ENCODE data around the gene KBTBD13. TPM values are rescaled to one million over a fixed set of nuclear protein-coding genes. Genes with fewer than 3 reads are reported as not detected.

Gene KBTBD13
- total and polyA plus RNA-seq, 8 donors = 0.18 TPM; not detected in 7

DNA sequence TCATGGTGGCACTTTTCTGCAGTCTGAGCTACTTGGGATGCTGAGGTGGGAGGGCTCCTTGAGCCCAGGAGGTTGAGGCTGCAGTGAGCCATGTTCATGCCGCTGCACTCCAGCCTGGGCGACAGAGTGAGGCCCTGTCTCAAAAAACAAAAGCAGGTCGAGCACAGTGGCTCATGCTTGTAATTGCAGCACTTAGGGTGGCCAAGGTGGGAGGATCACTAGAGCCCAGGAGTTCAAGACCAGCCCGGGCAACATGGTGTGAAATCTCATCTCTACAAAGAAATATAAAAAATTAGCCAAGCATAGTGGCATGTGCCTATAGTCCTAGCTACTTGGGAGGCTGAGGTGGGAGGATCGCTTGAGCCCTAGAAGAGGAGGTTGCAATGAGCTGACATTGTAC, 28.5 kb downstream of the KBTBD13 start:
- Histone ChIP-seq H3K9me3 (no peaks in the 10 kb centered on the region), H3K36me3 (peaks cover 21 to 65% (median 65%) of the 10 kb centered on the region in 4 donors), H3K27ac (no peak overlapping the region), H3K27me3 (no peaks in the 10 kb centered on the region), H3K4me3 (no peak overlapping the region), H3K4me1 (peaks cover 0 to 8% (median 4%) of the 10 kb centered on the region in 4 donors)
- intact Hi-C loops (cut with DNase I; ENCODE audit: low total_unique reads) = no loop called here
- TF ChIP-seq, protein P1, sequence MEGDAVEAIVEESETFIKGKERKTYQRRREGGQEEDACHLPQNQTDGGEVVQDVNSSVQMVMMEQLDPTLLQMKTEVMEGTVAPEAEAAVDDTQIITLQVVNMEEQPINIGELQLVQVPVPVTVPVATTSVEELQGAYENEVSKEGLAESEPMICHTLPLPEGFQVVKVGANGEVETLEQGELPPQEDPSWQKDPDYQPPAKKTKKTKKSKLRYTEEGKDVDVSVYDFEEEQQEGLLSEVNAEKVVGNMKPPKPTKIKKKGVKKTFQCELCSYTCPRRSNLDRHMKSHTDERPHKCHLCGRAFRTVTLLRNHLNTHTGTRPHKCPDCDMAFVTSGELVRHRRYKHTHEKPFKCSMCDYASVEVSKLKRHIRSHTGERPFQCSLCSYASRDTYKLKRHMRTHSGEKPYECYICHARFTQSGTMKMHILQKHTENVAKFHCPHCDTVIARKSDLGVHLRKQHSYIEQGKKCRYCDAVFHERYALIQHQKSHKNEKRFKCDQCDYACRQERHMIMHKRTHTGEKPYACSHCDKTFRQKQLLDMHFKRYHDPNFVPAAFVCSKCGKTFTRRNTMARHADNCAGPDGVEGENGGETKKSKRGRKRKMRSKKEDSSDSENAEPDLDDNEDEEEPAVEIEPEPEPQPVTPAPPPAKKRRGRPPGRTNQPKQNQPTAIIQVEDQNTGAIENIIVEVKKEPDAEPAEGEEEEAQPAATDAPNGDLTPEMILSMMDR (IDR thresholded peaks at IDR 0.05) = no peak
- TF ChIP-seq POLR2AphosphoS5 (IDR thresholded peaks at IDR 0.05) = no peak
- TF ChIP-seq EP300 (IDR thresholded peaks at IDR 0.05) = no peak
- TF ChIP-seq POLR2A (IDR thresholded peaks at IDR 0.05) = no peak
- DNase-seq = no peak
- WGBS, 5 donors = 81 to 95% (median 91%) methylated on average over 5 of the region's 5 CpGs

DNA sequence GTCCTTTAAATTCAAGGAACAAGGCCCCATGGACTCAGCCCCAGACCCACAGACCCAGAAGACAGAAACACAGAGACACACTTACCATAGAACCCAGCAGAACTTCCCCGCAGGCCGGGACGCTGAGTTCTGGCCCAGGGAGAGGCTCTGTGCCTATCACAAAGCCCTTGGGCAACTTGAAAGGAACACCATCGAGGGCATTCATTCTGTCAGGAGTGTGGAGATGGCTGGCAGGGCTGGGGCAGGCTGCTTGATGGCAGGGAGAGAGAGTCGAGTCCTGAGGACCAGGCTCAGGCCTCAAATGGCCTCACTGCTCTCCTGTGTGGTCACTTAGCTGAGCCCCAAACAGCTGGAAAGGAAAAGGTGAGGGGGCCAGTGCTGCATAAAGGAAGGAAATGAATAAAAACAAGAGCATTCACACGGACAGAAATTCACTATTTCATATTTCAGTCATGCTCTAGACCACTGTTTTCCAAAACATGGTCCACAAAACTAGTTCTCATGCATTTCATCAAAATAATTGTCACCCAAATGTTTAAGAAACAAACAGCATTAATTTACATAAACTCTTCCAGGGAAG, 29.6 kb downstream of the KBTBD13 start:
- Histone ChIP-seq H3K4me1 (peaks cover 0 to 8% (median 4%) of the 10 kb centered on the region in 4 donors), H3K27me3 (no peaks in the 10 kb centered on the region), H3K27ac (no peak overlapping the region), H3K36me3 (peaks cover 11 to 60% (median 55%) of the 10 kb centered on the region in 4 donors), H3K9me3 (no peaks in the 10 kb centered on the region), H3K4me3 (no peak overlapping the region)
- TF ChIP-seq EP300 (IDR thresholded peaks at IDR 0.05) (no peak), POLR2A (IDR thresholded peaks at IDR 0.05) (no peak), POLR2AphosphoS5 (IDR thresholded peaks at IDR 0.05) (no peak)
- TF ChIP-seq, protein P1 (IDR thresholded peaks at IDR 0.05) = no peak
- 79 to 88% (median 85%) methylated on average over 6 of the region's 6 CpGs for WGBS, 5 donors
- intact Hi-C loops (cut with DNase I; ENCODE audit: low total_unique reads) = no loop called here
- DNase-seq = no peak

DNA sequence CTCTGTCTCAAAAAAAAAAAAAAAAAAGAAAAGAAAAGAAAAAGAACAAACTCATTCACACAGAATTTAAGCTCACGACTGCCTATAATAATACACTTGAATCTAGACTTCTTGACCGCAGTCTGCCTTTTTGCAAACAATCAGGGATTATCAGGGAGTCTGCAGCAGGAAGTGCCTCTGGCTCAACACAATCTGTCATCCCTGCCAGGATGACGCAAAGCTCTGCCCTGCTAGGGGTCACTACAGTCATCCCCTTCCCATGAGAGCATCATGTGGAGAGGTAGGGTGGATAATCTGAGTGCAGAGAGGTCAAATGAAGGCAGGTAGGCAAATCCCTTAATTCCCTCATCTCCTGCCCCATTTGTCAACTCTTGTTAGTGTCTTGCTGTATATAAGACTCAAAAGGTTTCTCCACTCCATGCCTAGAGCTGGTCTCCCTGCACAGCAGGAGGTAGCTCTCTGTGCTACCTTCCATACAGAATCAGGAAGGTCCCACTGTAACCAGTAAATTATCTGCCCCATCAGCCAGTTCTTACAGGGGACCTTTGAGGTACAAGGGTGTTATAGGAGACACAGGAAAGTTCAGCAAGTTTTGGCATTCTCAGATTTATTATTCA, 34.2 kb downstream of the KBTBD13 start:
- intact Hi-C loops (cut with DNase I; ENCODE audit: low total_unique reads) = no loop called here
- TF ChIP-seq POLR2AphosphoS5 (IDR thresholded peaks at IDR 0.05) (peak in 1 of 3 donors; percentile 5), EP300 (IDR thresholded peaks at IDR 0.05) (no peak), POLR2A (IDR thresholded peaks at IDR 0.05) (no peak)
- 48 to 58% (median 51%) methylated on average over 3 of the region's 3 CpGs for WGBS, 5 donors
- Histone ChIP-seq H3K4me1 (no peaks in the 10 kb centered on the region), H3K9me3 (no peaks in the 10 kb centered on the region), H3K4me3 (no peak overlapping the region), H3K36me3 (peaks cover 12 to 65% (median 59%) of the 10 kb centered on the region in 4 donors), H3K27me3 (no peaks in the 10 kb centered on the region), H3K27ac (no peak overlapping the region)
- peak in 1 of 2 donors; percentile 47 for DNase-seq

DNA sequence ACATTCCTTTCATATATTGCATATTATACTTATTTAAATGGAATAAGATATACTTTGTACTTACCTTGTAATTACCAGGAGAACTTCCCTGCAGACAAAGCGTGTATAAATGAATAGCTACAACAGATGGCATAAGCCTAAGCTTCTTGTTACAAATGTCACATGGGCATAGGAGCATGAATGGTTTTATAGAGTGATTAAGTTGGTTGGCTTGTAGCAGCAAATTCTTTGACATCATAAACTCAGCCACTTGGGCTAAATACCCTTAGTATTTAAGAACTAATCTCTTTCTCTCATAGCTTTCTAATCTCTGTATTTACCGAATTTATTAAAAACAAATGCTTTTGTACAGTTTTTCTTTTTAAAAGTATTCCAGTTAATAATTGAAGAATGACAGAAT, 38.5 kb downstream of the KBTBD13 start, which contains the start of gene UBAP1L:
Gene UBAP1L, minus strand, starts transcription at position 115 of the 400 bp plus-strand sequence. CDS start 8,985 bp downstream, outside the sequence.
- TF ChIP-seq POLR2A (IDR thresholded peaks at IDR 0.05) = no peak
- TF ChIP-seq, protein P1 (IDR thresholded peaks at IDR 0.05) = no peak
- TF ChIP-seq EP300 (IDR thresholded peaks at IDR 0.05) = no peak
- 83 to 88% (median 85%) methylated on average over 2 of the region's 2 CpGs for WGBS, 5 donors
- Histone ChIP-seq H3K4me1 (no peaks in the 10 kb centered on the region), H3K4me3 (no peak within 1 kb of the TSS), H3K36me3 (peaks cover 37 to 96% (median 90%) of the 10 kb centered on the region in 4 donors), H3K27me3 (no peaks in the 10 kb centered on the region), H3K27ac (no peak within 1 kb of the TSS), H3K9me3 (no peaks in the 10 kb centered on the region)
- no peak for DNase-seq
- intact Hi-C loops (cut with DNase I; ENCODE audit: low total_unique reads) = no loop called here

DNA sequence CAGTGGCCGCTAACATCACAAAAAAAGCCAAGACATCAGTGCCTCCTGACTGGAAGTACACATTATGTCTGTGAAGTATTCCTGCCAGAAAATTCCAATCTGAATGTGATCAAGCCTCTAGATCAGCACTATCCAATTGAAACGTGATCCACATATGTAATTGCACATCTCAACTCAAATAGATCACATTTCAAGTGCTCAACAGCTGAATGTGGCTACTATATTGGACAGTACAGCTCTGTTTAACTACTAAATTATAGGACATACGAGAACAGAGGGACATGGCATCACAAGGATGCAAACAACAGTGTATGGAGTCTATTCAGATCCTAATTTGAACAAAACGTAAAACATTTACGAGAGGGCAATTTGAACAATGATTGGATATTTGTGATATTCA, 39.0 kb downstream of the KBTBD13 start:
- H3K4me3 ChIP-seq = no peak overlapping the region
- no peaks in the 10 kb centered on the region for H3K27me3 ChIP-seq
- H3K36me3 ChIP-seq = peaks cover 37 to 100% (median 94%) of the 10 kb centered on the region in 4 donors
- no peak for DNase-seq
- TF ChIP-seq, protein P1 (IDR thresholded peaks at IDR 0.05) = no peak
- TF ChIP-seq EP300 (IDR thresholded peaks at IDR 0.05) = no peak
- no peaks in the 10 kb centered on the region for H3K4me1 ChIP-seq
- intact Hi-C loops (cut with DNase I; ENCODE audit: low total_unique reads) = no loop called here
- WGBS, 5 donors = 76 to 86% (median 82%) methylated on average over 5 of the region's 5 CpGs
- no peaks in the 10 kb centered on the region for H3K9me3 ChIP-seq
- H3K27ac ChIP-seq = no peak overlapping the region
